H1 (cell line): ENCODE results near the gene ACSM2B. TPM values are rescaled to one million over a fixed set of nuclear protein-coding genes. Genes with fewer than 3 reads are reported as not detected.

Experiments used
- JUND ChIP-seq: IDR thresholded peaks from 2 replicates; pipeline ENCODE4 v1.6.1; 2011; ENCODE audit warnings: mild to moderate bottlenecking, improper control_type of control experiment, low read length
- polyA plus RNA-seq, 7 experiments: library from polyadenylated mRNA; depleted of rRNA in 3 of 7; stranded (reverse) in 5 of 7; unstranded in 2 of 7; fragments of >200 nt in 5 of 7; fragments of 200-250 nt in 2 of 7; gene quantifications; 1 replicate in 5 of 7; 2 replicates in 1 of 7; 4 replicates in 1 of 7; pipeline versions ENCODE4 v1.2.1 to v1.2.3, GENCODE V29; 2011 to 2013; ENCODE audit warnings: missing spikeins in 2 of 7, mixed read lengths in 2 of 7
- total RNA-seq: library from RNA; stranded (reverse); fragmentation: NEBNext Ultra II Directional; extraction: Animal tissue kit (Norgen Biotek cat#: 25700); gene quantifications from 2 replicates; pipeline ENCODE4 v1.2.1, GENCODE V29; 2021
- TF ChIP-seq, protein P1 (sequence below): IDR thresholded peaks from 2 replicates; pipeline ENCODE4 v1.6.1; 2011; ENCODE audit warnings: low read length, improper control_type of control experiment

The ACSM2B gene
- total and polyA plus RNA-seq, 2 of the 8 experiments (the other 6 are each of a cell fraction or from before 2014, with no cell fraction given), result not detected

- TF ChIP-seq, protein P1, sequence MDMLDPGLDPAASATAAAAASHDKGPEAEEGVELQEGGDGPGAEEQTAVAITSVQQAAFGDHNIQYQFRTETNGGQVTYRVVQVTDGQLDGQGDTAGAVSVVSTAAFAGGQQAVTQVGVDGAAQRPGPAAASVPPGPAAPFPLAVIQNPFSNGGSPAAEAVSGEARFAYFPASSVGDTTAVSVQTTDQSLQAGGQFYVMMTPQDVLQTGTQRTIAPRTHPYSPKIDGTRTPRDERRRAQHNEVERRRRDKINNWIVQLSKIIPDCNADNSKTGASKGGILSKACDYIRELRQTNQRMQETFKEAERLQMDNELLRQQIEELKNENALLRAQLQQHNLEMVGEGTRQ, result no peak
- no peak for TF ChIP-seq JUND
Measured at GRCh38 chr16:20621406-20621805, 45.2 kb upstream of the ACSM2B start (continued).
